Central memory CD8-positive, alpha-beta T cell (primary cell): ENCODE data around the gene CAP2.

Source experiments
- ATAC-seq: fragments of 150-1000 bp; cut with Tn5 transposase; replicated peaks from 2 replicates; pipeline ENCODE4 v1.10.0; 2022; ENCODE audit warnings: mild to moderate bottlenecking, moderate FRiP score, moderate number of reproducible peaks; ENCODE audit not compliant: poor library complexity, severe bottlenecking; ENCODE audit errors: extremely low read depth
- DNase-seq, 2 donors: peaks; one replicate each; pipeline ENCODE4 v3.0.0; 2021; ENCODE audit warnings: low spot score in 2 of 2
- H3K27ac Mint-ChIP-seq: one replicate; pipeline ENCODE4 v1.8.0; 2022; ENCODE audit warnings: low read depth, mild to moderate bottlenecking, moderate library complexity, mixed read lengths
- H3K27me3 Mint-ChIP-seq: one replicate; pipeline ENCODE4 v1.8.0; 2022; ENCODE audit warnings: mixed read lengths
- H3K36me3 Mint-ChIP-seq: one replicate; pipeline ENCODE4 v1.8.0; 2022; ENCODE audit warnings: mild to moderate bottlenecking, moderate library complexity, mixed read lengths; ENCODE audit not compliant: insufficient read depth
- H3K4me1 Mint-ChIP-seq: one replicate; pipeline ENCODE4 v1.8.0; 2022; ENCODE audit warnings: mixed read lengths
- H3K4me3 Mint-ChIP-seq: one replicate; pipeline ENCODE4 v1.8.0; 2022; ENCODE audit warnings: mild to moderate bottlenecking, moderate library complexity, mixed read lengths
- H3K9me3 Mint-ChIP-seq: one replicate; pipeline ENCODE4 v1.8.0; 2022; ENCODE audit warnings: mixed read lengths

CAP2 gene

GRCh38 chr6:17392978-17393891, at the start of gene CAP2:
Gene CAP2, plus strand, starts transcription at chr6:17393595. Its CDS starts 27,961 bp downstream, at chr6:17421556.
- DNase-seq, result no peak
- no peak for ATAC-seq

DNA sequence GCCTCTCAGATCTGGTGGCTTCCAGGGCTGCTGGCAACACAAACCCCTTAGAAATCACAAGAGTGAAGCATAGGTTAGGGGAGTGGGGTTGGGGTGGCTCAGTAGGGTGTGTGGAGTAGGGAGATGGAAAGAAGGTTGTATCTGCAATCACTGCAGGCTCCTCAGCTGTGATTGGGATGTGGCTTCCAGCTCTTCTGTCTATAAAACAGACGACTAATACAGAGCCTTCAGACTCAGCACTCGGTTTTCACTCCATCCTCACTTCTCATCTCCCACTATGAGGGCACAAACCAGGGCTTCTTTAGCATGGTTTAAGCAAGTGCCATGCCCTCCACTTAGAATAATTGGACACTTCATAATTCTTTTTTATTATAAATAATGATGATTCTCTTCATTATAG, 46.4 kb upstream of the CAP2 start:
- H3K4me3 Mint-ChIP-seq, result no peak overlapping the region
- H3K27me3 Mint-ChIP-seq, result peaks cover 18% of the 10 kb centered on the region
- H3K4me1 Mint-ChIP-seq, result no peaks in the 10 kb centered on the region
- H3K36me3 Mint-ChIP-seq, result no peaks in the 10 kb centered on the region
- DNase-seq (no peak), ATAC-seq (no peak)
- no peak overlapping the region for H3K27ac Mint-ChIP-seq
- H3K9me3 Mint-ChIP-seq, result peaks cover 4% of the 10 kb centered on the region

More at GRCh38 chr6:17392978-17393891, at the start of gene CAP2:
- H3K4me3 Mint-ChIP-seq, result peak within 1 kb of the TSS; percentile 12
- no peaks in the 10 kb centered on the region for H3K9me3 Mint-ChIP-seq
- peaks cover 65% of the 10 kb centered on the region for H3K27me3 Mint-ChIP-seq
- no peaks in the 10 kb centered on the region for H3K4me1 Mint-ChIP-seq
- H3K27ac Mint-ChIP-seq, result no peak within 1 kb of the TSS
- no peaks in the 10 kb centered on the region for H3K36me3 Mint-ChIP-seq

- Mint-ChIP-seq H3K27ac (no peak overlapping the region), H3K4me3 (no peak overlapping the region), H3K27me3 (peaks cover 26% of the 10 kb centered on the region), H3K9me3 (no peaks in the 10 kb centered on the region), H3K4me1 (no peaks in the 10 kb centered on the region), H3K36me3 (no peaks in the 10 kb centered on the region)
- DNase-seq, result no peak
- ATAC-seq, result no peak
Observed at GRCh38 chr6:17349427-17349826, 44.0 kb upstream of the CAP2 start.

DNA sequence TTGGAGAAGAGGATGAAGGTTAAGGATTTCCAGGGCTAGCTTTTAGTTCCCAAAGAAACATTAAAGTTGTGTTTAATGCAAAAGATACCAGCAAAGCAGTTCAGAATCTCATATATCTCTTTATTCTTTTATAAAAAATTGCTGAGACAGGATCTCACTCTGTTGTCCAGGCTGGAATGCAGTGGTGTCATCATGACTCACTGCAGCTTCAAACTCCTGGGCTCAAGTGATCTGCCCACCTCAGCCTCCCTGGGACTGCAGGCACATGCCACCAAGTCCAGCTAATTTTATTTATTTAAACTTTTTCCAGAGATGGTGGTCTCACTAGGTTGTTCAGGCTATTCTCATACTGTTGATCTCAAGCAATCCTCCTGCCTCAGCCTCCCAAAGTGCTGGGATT, 41.1 kb upstream of the CAP2 start:
- DNase-seq, result no peak
- Mint-ChIP-seq H3K27ac (no peak overlapping the region), H3K4me1 (no peaks in the 10 kb centered on the region), H3K36me3 (no peaks in the 10 kb centered on the region), H3K4me3 (no peak overlapping the region), H3K27me3 (peaks cover 8% of the 10 kb centered on the region), H3K9me3 (no peaks in the 10 kb centered on the region)
- ATAC-seq, result no peak

DNA sequence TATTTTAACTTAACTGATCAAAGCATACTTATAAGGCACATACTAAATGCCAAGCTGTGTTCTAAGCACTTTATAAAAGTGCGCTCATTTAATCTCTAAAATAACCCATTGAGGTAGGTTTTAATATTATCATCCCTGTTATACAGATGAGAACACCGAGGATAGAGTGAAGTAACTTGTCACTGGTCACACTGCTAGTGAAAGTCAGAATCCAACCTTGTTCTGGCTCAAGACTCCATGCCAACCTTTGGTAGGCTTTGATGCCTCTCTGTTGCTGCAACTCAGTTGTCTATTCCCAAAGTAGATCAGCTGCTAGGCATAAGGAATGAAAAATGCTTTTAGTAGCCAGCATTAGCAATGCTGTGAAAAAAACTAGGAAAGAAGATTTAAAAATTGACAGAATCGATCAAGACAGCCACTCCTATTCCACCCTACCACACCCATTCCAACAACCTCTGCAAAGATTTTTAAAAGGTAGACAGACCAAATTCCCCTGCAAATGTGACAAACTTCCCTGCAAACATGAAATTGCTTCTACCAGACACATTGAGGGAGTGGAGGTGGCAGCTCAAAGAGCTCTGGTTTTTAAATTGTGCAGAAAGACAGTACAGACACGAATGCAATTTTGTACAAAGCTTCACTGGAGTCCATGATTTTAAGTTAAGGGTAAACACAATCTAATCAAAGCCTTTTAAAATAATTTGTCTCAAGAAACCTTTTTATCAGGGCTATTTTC, 39.8 kb upstream of the CAP2 start:
- H3K27me3 Mint-ChIP-seq, result peaks cover 8% of the 10 kb centered on the region
- ATAC-seq (no peak), DNase-seq (no peak)
- no peaks in the 10 kb centered on the region for H3K4me1 Mint-ChIP-seq
- H3K4me3 Mint-ChIP-seq, result no peak overlapping the region
- no peaks in the 10 kb centered on the region for H3K9me3 Mint-ChIP-seq
- no peaks in the 10 kb centered on the region for H3K36me3 Mint-ChIP-seq
- H3K27ac Mint-ChIP-seq, result no peak overlapping the region

GRCh38 chr6:17354700-17355403, 38.5 kb upstream of the CAP2 start:
- DNase-seq (no peak), ATAC-seq (no peak)
- no peaks in the 10 kb centered on the region for H3K36me3 Mint-ChIP-seq
- H3K27me3 Mint-ChIP-seq, result peaks cover 8% of the 10 kb centered on the region
- no peaks in the 10 kb centered on the region for H3K9me3 Mint-ChIP-seq
- no peaks in the 10 kb centered on the region for H3K4me1 Mint-ChIP-seq
- no peak overlapping the region for H3K4me3 Mint-ChIP-seq
- H3K27ac Mint-ChIP-seq, result no peak overlapping the region

GRCh38 chr6:17355404-17355774, 38.0 kb upstream of the CAP2 start:
- H3K4me3 Mint-ChIP-seq, result no peak overlapping the region
- ATAC-seq, result no peak
- no peaks in the 10 kb centered on the region for H3K4me1 Mint-ChIP-seq
- H3K9me3 Mint-ChIP-seq, result no peaks in the 10 kb centered on the region
- H3K27me3 Mint-ChIP-seq, result peaks cover 8% of the 10 kb centered on the region
- H3K36me3 Mint-ChIP-seq, result no peaks in the 10 kb centered on the region
- no peak for DNase-seq
- no peak overlapping the region for H3K27ac Mint-ChIP-seq

DNA sequence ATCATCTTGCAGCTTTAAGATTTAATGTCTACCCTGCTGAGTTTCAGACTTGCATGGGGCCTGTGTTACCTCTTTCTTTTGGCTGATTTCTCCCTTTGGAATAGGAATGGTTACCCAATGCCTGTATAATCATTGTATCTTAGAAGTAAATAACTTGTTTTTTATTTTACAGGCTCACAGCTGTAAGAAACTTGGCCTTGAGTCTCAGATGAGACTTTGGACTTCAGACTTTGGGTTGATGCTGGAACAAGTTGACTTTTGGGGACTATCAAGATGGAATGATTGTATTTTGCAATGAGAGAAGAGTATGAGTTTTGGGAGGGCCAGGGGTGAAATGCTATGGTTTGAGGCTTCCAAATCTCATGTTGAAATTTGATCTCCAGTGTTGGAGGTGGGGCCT, 34.9 kb upstream of the CAP2 start:
- ATAC-seq, result no peak
- Mint-ChIP-seq H3K27ac (no peak overlapping the region), H3K27me3 (peaks cover 1% of the 10 kb centered on the region), H3K4me1 (no peaks in the 10 kb centered on the region), H3K36me3 (peaks cover 1% of the 10 kb centered on the region), H3K4me3 (no peak overlapping the region), H3K9me3 (no peaks in the 10 kb centered on the region)
- no peak for DNase-seq

GRCh38 chr6:17360564-17360963, 32.8 kb upstream of the CAP2 start:
- no peak overlapping the region for H3K27ac Mint-ChIP-seq
- H3K4me3 Mint-ChIP-seq, result no peak overlapping the region
- H3K4me1 Mint-ChIP-seq, result no peaks in the 10 kb centered on the region
- no peaks in the 10 kb centered on the region for H3K9me3 Mint-ChIP-seq
- H3K36me3 Mint-ChIP-seq, result peaks cover 1% of the 10 kb centered on the region
- ATAC-seq, result no peak
- no peaks in the 10 kb centered on the region for H3K27me3 Mint-ChIP-seq
- no peak for DNase-seq

- ATAC-seq (no peak), DNase-seq (no peak)
- H3K27me3 Mint-ChIP-seq, result no peaks in the 10 kb centered on the region
- no peaks in the 10 kb centered on the region for H3K4me1 Mint-ChIP-seq
- H3K27ac Mint-ChIP-seq, result no peak overlapping the region
- H3K9me3 Mint-ChIP-seq, result no peaks in the 10 kb centered on the region
- H3K4me3 Mint-ChIP-seq, result no peak overlapping the region
- H3K36me3 Mint-ChIP-seq, result peaks cover 1% of the 10 kb centered on the region
Observed at GRCh38 chr6:17361013-17361412, 32.4 kb upstream of the CAP2 start.

GRCh38 chr6:17365961-17366360, 27.4 kb upstream of the CAP2 start:
- H3K27ac Mint-ChIP-seq, result no peak overlapping the region
- no peak for DNase-seq
- H3K4me1 Mint-ChIP-seq, result no peaks in the 10 kb centered on the region
- ATAC-seq, result no peak
- H3K4me3 Mint-ChIP-seq, result no peak overlapping the region
- no peaks in the 10 kb centered on the region for H3K9me3 Mint-ChIP-seq
- H3K36me3 Mint-ChIP-seq, result peaks cover 4% of the 10 kb centered on the region
- peaks cover 9% of the 10 kb centered on the region for H3K27me3 Mint-ChIP-seq

- H3K9me3 Mint-ChIP-seq, result no peaks in the 10 kb centered on the region
- no peak overlapping the region for H3K4me3 Mint-ChIP-seq
- H3K36me3 Mint-ChIP-seq, result peaks cover 2% of the 10 kb centered on the region
- H3K4me1 Mint-ChIP-seq, result no peaks in the 10 kb centered on the region
- ATAC-seq, result no peak
- peaks cover 9% of the 10 kb centered on the region for H3K27me3 Mint-ChIP-seq
- no peak overlapping the region for H3K27ac Mint-ChIP-seq
- no peak for DNase-seq
Observed at GRCh38 chr6:17367868-17368267, 25.5 kb upstream of the CAP2 start.
